ENCODE measurements around the gene GDF7.

Gene GDF7

GRCh38 chr2:20656561-20656960 lies 10.4 kb upstream of the GDF7 start:
- no peak for DNase-seq (ENCODE audit: low read depth)

GRCh38 chr2:20657522-20658235 lies 9.3 kb upstream of the GDF7 start:
- DNase-seq (ENCODE audit: low read depth): no peak
- in situ Hi-C loops (cut with HindIII; ENCODE audit: low sequenced_read_pairs): no loop called here
- TF ChIP-seq CTCF (IDR thresholded peaks at IDR 0.05; ENCODE audit: low read depth, low read length, missing control alignments): no peak

More at GRCh38 chr2:20656561-20656960, 10.4 kb upstream of the GDF7 start:
- TF ChIP-seq CTCF (IDR thresholded peaks at IDR 0.05; ENCODE audit: low read depth, low read length, missing control alignments): no peak
- no peak overlapping the region for H3K4me3 ChIP-seq (ENCODE audit: low read depth, low read length)
- in situ Hi-C loops (cut with HindIII; ENCODE audit: low sequenced_read_pairs): no loop called here

DNA sequence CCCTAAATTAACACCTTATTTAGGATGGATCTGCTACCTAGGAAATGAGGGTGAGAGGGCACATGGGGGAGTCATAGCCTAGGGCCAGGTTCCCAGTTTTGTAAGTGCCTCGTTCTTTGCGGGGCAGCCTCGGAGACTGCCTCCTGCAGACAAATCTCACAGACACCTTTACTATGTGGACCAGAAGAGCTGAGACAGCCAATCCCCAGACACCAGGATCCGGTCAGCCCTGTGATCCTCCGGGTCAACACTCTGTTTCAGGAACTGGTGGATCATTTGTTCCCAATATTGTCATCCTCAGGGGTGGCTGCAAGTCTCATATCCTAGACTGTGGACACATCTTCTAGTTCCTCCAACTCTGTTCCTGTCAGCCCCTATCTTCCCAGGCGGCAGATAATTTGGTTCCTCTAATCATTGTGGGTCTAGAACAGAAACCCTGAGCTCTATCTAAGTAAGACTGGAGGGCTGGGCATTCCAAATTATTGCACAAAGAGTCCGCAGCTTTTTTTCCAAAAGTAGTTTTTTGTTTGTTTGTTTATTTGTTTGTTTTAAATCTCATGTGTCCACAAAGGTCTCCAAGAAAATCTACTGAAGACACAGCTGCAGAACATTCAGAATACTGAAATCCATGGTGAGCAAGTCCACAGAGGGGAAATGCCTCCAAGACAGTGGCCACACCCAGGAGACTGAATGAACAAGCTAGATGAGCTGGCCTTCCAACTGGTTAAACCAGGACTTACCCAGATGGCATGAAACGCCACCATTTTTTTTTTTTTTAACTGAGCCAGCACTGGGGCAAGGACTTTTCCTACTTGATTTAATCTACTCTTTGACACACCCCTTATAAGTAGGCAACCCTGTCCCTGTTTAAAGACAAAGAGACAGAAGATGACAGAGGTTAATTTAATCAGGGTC lies 6.2 kb upstream of the GDF7 start:
- no peak overlapping the region for H3K4me3 ChIP-seq (ENCODE audit: low read depth, low read length)
- in situ Hi-C loops (cut with HindIII; ENCODE audit: low sequenced_read_pairs): no loop called here
- TF ChIP-seq CTCF (IDR thresholded peaks at IDR 0.05; ENCODE audit: low read depth, low read length, missing control alignments): no peak
- DNase-seq (ENCODE audit: low read depth): no peak

More at GRCh38 chr2:20657522-20658235, 9.3 kb upstream of the GDF7 start:
- no peak overlapping the region for H3K4me3 ChIP-seq (ENCODE audit: low read depth, low read length)

DNA sequence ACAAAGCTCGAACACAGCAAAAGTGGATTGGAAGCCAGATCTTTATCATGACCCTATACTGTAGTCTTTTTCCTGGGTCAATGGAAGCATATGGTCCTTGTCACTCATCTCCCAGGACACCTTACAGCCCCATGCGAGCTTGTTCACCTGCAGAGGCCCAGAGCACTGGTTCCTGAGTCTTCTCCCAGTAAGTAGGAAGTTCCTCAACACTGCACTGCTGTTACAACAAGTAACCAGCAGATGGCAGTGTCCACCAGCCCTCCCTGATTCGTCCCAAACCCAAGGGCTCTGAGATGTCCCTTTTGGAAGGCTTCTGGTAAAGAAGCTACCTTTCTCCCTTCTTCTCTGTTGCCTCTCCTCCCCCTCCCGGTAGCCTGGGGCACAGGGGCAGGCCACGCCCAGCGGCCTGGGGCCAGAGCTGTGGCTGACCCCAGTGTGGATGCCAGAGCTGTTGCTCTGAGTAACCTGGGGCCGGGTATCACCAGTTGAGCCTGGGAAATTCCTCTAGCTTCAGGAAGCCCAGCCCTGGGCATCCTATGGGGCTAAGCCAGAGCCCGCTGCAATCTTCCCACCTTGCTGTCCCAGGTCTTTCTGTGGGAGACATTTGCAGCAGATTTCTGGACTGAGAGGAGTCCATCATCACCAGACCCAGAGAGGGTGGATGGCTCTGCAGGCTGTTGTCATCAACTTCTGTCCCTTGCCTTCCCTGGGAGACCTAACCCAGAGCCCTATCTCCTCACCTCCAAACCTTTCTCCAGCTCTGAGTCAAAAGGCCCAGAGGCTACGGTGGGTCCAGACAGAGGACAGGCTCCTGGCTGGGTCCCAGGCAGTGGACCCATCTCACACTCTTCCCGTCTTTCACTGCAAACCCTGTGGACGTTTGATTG lies 5.3 kb upstream of the GDF7 start:
- peak; percentile 63 for DNase-seq (ENCODE audit: low read depth)
- in situ Hi-C loops (cut with HindIII; ENCODE audit: low sequenced_read_pairs): no loop called here
- H3K4me3 ChIP-seq (ENCODE audit: low read depth, low read length): no peak overlapping the region
- TF ChIP-seq CTCF (IDR thresholded peaks at IDR 0.05; ENCODE audit: low read depth, low read length, missing control alignments): peak; percentile 98

DNA sequence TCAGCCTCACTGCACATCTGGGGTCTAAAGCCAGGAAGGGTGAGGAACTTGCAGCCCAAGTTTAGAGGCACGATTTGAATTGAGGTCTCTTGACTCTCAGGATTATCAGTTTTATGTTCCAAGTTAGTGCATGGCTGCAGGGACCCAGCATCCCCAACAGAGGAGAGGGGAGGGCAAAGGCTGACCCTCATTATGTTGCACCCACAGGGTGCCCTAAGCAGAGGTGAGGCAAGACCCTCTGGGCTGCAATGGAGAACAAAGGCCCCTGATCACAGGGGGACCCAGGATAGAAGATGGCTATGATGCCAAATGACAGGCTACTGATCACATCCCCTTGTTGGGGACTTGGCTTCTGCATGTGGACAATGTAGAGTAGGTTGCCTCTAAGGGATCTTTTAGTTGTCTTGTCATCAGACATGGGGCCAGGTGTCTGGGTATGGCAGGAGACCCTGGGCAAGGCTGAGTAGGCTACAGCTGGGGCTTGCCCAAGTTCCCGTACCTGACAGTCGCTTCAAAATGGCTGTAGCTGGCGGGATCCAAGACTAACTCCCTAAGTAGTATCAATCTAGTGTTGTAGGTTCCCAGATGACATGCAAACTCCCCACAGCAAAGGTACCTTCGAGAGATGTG lies 4.5 kb upstream of the GDF7 start:
- TF ChIP-seq CTCF (IDR thresholded peaks at IDR 0.05; ENCODE audit: low read depth, low read length, missing control alignments): no peak
- no peak overlapping the region for H3K4me3 ChIP-seq (ENCODE audit: low read depth, low read length)
- DNase-seq (ENCODE audit: low read depth): no peak
- in situ Hi-C loops (cut with HindIII; ENCODE audit: low sequenced_read_pairs): no loop called here

All from astrocyte of the cerebellum (primary cell).